Endothelial cell of umbilical vein (primary cell): ENCODE measurements around the gene CBL. TPM values are rescaled to one million over a fixed set of nuclear protein-coding genes. Genes with fewer than 3 reads are reported as not detected.

Source experiments
- BruUV-seq: library from RNA; stranded (reverse); fragments of 400-500 nt; replicated peaks from 2 replicates; lab custom pipeline; 2021; lab: Mats Ljungman, UMichigan
- CTCF ChIA-PET: fragments of 300-600, 350-600 bp; sonication (Branson Sonifier 250); formaldehyde crosslinking; loops from one replicate; lab custom pipeline; 2021; ENCODE audit warnings: antibody characterized with exemption, inconsistent platforms; lab: Charles Lee
- POLR2A ChIA-PET: fragments of 300-600, 350-600 bp; sonication (Branson Sonifier 250); formaldehyde crosslinking; loops from one replicate; lab custom pipeline; 2021; ENCODE audit warnings: antibody characterized with exemption, inconsistent platforms; lab: Charles Lee
- DNase-seq: peaks from one replicate; pipeline ENCODE4 v3.0.0-alpha.2; 2011; ENCODE audit warnings: low read depth, low spot score
- FAIRE-seq: peaks from 2 replicates; lab custom pipeline; 2011; peaks lifted over from hg19 to GRCh38; lab: Jason Lieb, UNC
- H2AFZ ChIP-seq: 2 replicates; pipeline ENCODE4 v1.6.0; 2012; ENCODE audit warnings: low read depth, low read length, control low read depth, inconsistent platforms
- H3K27ac ChIP-seq: 2 replicates; pipeline ENCODE4 v1.5.1; 2011; ENCODE audit warnings: low read depth, mild to moderate bottlenecking, control low read depth, low read length, moderate library complexity; ENCODE audit not compliant: insufficient read depth
- H3K27me3 ChIP-seq, 2 experiments: 2 replicates each; pipeline versions ENCODE4 v1.6.0 to v1.6.1; 2011; ENCODE audit warnings: low read length in 2 of 2, mixed read lengths in 1 of 2; ENCODE audit not compliant: control insufficient read depth in 2 of 2, insufficient read depth in 2 of 2
- H3K36me3 ChIP-seq, 2 experiments: 2 replicates in 1 of 2; 3 replicates in 1 of 2; pipeline ENCODE4 v1.5.1; 2011; ENCODE audit warnings: low read length in 2 of 2, mild to moderate bottlenecking in 1 of 2, moderate library complexity in 1 of 2; ENCODE audit not compliant: control insufficient read depth in 2 of 2, insufficient read depth in 2 of 2; ENCODE audit errors: extremely low read depth in 1 of 2
- H3K4me1 ChIP-seq: 3 replicates; pipeline ENCODE4 v1.5.1; 2011; ENCODE audit warnings: mild to moderate bottlenecking, low read length; ENCODE audit not compliant: control insufficient read depth, insufficient read depth; ENCODE audit errors: extremely low read depth
- H3K4me2 ChIP-seq: 2 replicates; pipeline ENCODE4 v1.6.1; 2011; ENCODE audit warnings: low read length, control low read depth, mixed read lengths; ENCODE audit not compliant: insufficient read depth
- H3K4me3 ChIP-seq, 3 experiments: fragments of 200-600 bp in 1 of 3; sonication (generic), shearing (Covaris generic) in 1 of 3; replicated peaks in 1 of 3; 2 replicates each; pipeline ENCODE4 v1.5.1; 2011 to 2016; ENCODE audit warnings: control low read depth in 3 of 3, low read length in 3 of 3, mild to moderate bottlenecking in 2 of 3, inconsistent platforms in 1 of 3, low read depth in 1 of 3, moderate library complexity in 1 of 3; ENCODE audit not compliant: insufficient read depth in 1 of 3
- H3K79me2 ChIP-seq: 2 replicates; pipeline ENCODE4 v1.6.0; 2012; ENCODE audit warnings: low read length, inconsistent platforms; ENCODE audit not compliant: control insufficient read depth, insufficient read depth
- H3K9ac ChIP-seq: replicated peaks from 2 replicates; pipeline ENCODE3; 2011; ENCODE audit warnings: low read length, control low read depth; ENCODE audit not compliant: insufficient read depth; ENCODE audit errors: extremely low read depth
- H3K9me1 ChIP-seq: replicated peaks from 3 replicates; pipeline ENCODE4 v1.6.0; 2011; ENCODE audit warnings: mild to moderate bottlenecking, low read length; ENCODE audit not compliant: control insufficient read depth, insufficient read depth; ENCODE audit errors: extremely low read depth
- H3K9me3 ChIP-seq: replicated peaks from 2 replicates; pipeline ENCODE4 v1.5.1; 2012; ENCODE audit warnings: low read length, inconsistent platforms; ENCODE audit not compliant: control insufficient read depth, insufficient read depth
- H4K20me1 ChIP-seq: replicated peaks from 2 replicates; pipeline ENCODE3; 2011; ENCODE audit warnings: mild to moderate bottlenecking, low read length; ENCODE audit not compliant: control insufficient read depth, insufficient read depth; ENCODE audit errors: extremely low read depth
- CTCF ChIP-seq, 2 donors: IDR thresholded peaks; 1 replicate in 1 of 2; 2 replicates in 1 of 2; pipeline ENCODE4 v1.5.1; 2011; ENCODE audit warnings: low read length in 2 of 2, mild to moderate bottlenecking in 2 of 2, moderate library complexity in 2 of 2, control low read depth in 1 of 2, inconsistent platforms in 1 of 2, low read depth in 1 of 2; ENCODE audit not compliant: insufficient read depth in 1 of 2; ENCODE audit errors: extremely low read depth in 1 of 2
- EZH2 ChIP-seq: IDR thresholded peaks from 2 replicates; pipeline ENCODE4 v1.6.1; 2012; ENCODE audit warnings: borderline replicate concordance, low read depth, mild to moderate bottlenecking, moderate library complexity, low read length, inconsistent platforms; ENCODE audit not compliant: severe bottlenecking
- JUN ChIP-seq: IDR thresholded peaks from 2 replicates; pipeline ENCODE4 v1.6.1; 2011; ENCODE audit warnings: borderline replicate concordance, low read depth; ENCODE audit not compliant: insufficient read length, insufficient read depth
- MAX ChIP-seq: IDR thresholded peaks from 2 replicates; pipeline ENCODE4 v1.6.1; 2011; ENCODE audit not compliant: insufficient read depth, insufficient read length
- POLR2A ChIP-seq: IDR thresholded peaks from 2 replicates; pipeline ENCODE4 v1.6.1; 2012; ENCODE audit warnings: low read depth, mild to moderate bottlenecking, control low read depth, low read length
- POLR2AphosphoS5 ChIP-seq: IDR thresholded peaks from 2 replicates; pipeline ENCODE4 v1.6.1; 2012; ENCODE audit warnings: low read depth, mild to moderate bottlenecking, control low read depth, low read length, moderate library complexity; ENCODE audit not compliant: insufficient read depth
- dilution Hi-C: fragments of 300-500 bp; cut with MboI; formaldehyde crosslinking; loops from one replicate; pipeline ENCODE4 v1.15.0; 2019; ENCODE audit warnings: low sequenced_read_pairs; ENCODE audit not compliant: extremely low pct_ligation_motif_present
- intact Hi-C: fragments of 100-400 bp; cut with micrococcal nuclease; formaldehyde crosslinking; loops from one replicate; pipeline ENCODE4 v1.10.0; 2022
- polyA plus RNA-seq, 4 experiments: library from polyadenylated mRNA; depleted of rRNA in 3 of 4; stranded (reverse) in 3 of 4; unstranded in 1 of 4; fragments of >200 nt; gene quantifications; 2 replicates each; pipeline versions ENCODE4 v1.2.1 to v1.2.3, GENCODE V29; 2011 to 2012; ENCODE audit warnings: missing spikeins in 1 of 4
- total RNA-seq: library from RNA; stranded (reverse); gene quantifications from 2 replicates; pipeline ENCODE4 v1.2.3, GENCODE V29; 2021

Gene CBL
- total and polyA plus RNA-seq, 2 donors (not counting 3 experiments of a cell fraction or from before 2014, with no cell fraction given), result 15.5 to 41.5 TPM

- peak overlapping the region; percentile 93 for H3K27ac ChIP-seq
- dilution Hi-C loops (no loop called here), intact Hi-C loops (loop anchor here (2.0 kb wide), 5 partner anchors 58 to 708 kb away; partner anchors contain the start of genes DDX6 and USP2)
- H3K4me2 ChIP-seq, result peak overlapping the region; percentile 57
- H3K27me3 ChIP-seq, result no peaks in the 10 kb centered on the region
- no peaks in the 10 kb centered on the region for H4K20me1 ChIP-seq
- H3K9me3 ChIP-seq, result no peaks in the 10 kb centered on the region
- H3K79me2 ChIP-seq, result peaks cover 22% of the 10 kb centered on the region
- TF ChIP-seq CTCF (IDR thresholded peaks at IDR 0.05; ENCODE audit: extremely low read depth in 1 of 2, insufficient read depth in 1 of 2, low read depth in 1 of 2, low read length in 2 of 2) (no peak), POLR2AphosphoS5 (no peak), MAX (no peak), POLR2A (peak; percentile 54), JUN (no peak), EZH2 (no peak)
- CTCF ChIA-PET, result interaction anchor here (0.8 to 15.9 kb wide), 11 partner anchors 11 to 302 kb away, joined by 3 to 301 read pairs (median 3); partner anchors contain the start of genes C1QTNF5, CBL, DPAGT1 and RPS25
- POLR2A ChIA-PET, result interaction anchor here (0.9 to 2.2 kb wide), 2 partner anchors 12 to 225 kb away, joined by 4 to 17 read pairs; a partner anchor contains a TSS
- BruUV-seq, result no TSS peak
- DNase-seq (peak; percentile 60), FAIRE-seq (no peak)
- H3K4me1 ChIP-seq, result peaks cover 53% of the 10 kb centered on the region
- H3K9me1 ChIP-seq, result no peaks in the 10 kb centered on the region
- peak overlapping the region; percentile 68 for H3K9ac ChIP-seq
- peak overlapping the region in 2 of 3 experiments; percentile 23 to 29 for H3K4me3 ChIP-seq
- no peaks in the 10 kb centered on the region for H3K36me3 ChIP-seq
- no peak overlapping the region for H2AFZ ChIP-seq
Observed at GRCh38 chr11:119320240-119320775, 114.2 kb downstream of the CBL start.
